Measurements from ENCODE around the gene LRG1.

The LRG1 gene

GRCh38 chr19:4524808-4525562, 14.9 kb downstream of the LRG1 start:
- DNase-seq, result peak; percentile 23

- no peak for DNase-seq
Measured at GRCh38 chr19:4523306-4524110, 16.3 kb downstream of the LRG1 start.

- DNase-seq, result no peak
Measured at GRCh38 chr19:4522291-4523002, 17.4 kb downstream of the LRG1 start.

GRCh38 chr19:4521888-4522242, 18.0 kb downstream of the LRG1 start:
- no peak for DNase-seq

GRCh38 chr19:4521170-4521887, 18.5 kb downstream of the LRG1 start:
- DNase-seq, result no peak

GRCh38 chr19:4519521-4520277, 20.1 kb downstream of the LRG1 start:
- no peak for DNase-seq

GRCh38 chr19:4519172-4519496, 20.7 kb downstream of the LRG1 start:
- no peak for DNase-seq

- no peak for DNase-seq
Measured at GRCh38 chr19:4518345-4519171, 21.3 kb downstream of the LRG1 start, which contains the start of gene PLIN4. Gene PLIN4 (minus strand): TSS chr19:4518486. CDS start chr19:4518272, 214 bp downstream.

- DNase-seq, result no peak
Measured at GRCh38 chr19:4517451-4518057, 22.3 kb downstream of the LRG1 start.

- no peak for DNase-seq
Measured at GRCh38 chr19:4516939-4517300, 22.9 kb downstream of the LRG1 start.

GRCh38 chr19:4516199-4516938, 23.5 kb downstream of the LRG1 start:
- no peak for DNase-seq

- DNase-seq, result no peak
Measured at GRCh38 chr19:4515732-4516131, 24.1 kb downstream of the LRG1 start.

- DNase-seq, result no peak
Measured at GRCh38 chr19:4513248-4513647, 26.6 kb downstream of the LRG1 start.

- DNase-seq, result no peak
Measured at GRCh38 chr19:4512070-4512469, 27.8 kb downstream of the LRG1 start.

- DNase-seq, result no peak
Measured at GRCh38 chr19:4511300-4512054, 28.4 kb downstream of the LRG1 start.

GRCh38 chr19:4510435-4511255, 29.2 kb downstream of the LRG1 start:
- no peak for DNase-seq

GRCh38 chr19:4508698-4509097, 31.1 kb downstream of the LRG1 start:
- DNase-seq, result peak; percentile 39

- DNase-seq, result no peak
Measured at GRCh38 chr19:4507804-4508203, 32.0 kb downstream of the LRG1 start.

GRCh38 chr19:4507150-4507452, 32.7 kb downstream of the LRG1 start:
- no peak for DNase-seq

Data from NCI-H345 (cell line).